HTR-8/SVneo (cell line): ENCODE data around the gene FUT4.

Experiments
- DNase-seq: peaks from one replicate; pipeline ENCODE4 v3.0.0; 2011; ENCODE audit warnings: low spot score, mixed read lengths; ENCODE audit not compliant: insufficient read length
- FAIRE-seq: peaks from 2 replicates; lab custom pipeline; 2011; peaks lifted over from hg19 to GRCh38; lab: Jason Lieb, UNC

The FUT4 gene

GRCh38 chr11:94595076-94595475 is 51.4 kb downstream of the FUT4 start:
- no peak for FAIRE-seq

GRCh38 chr11:94597896-94598295 is 54.2 kb downstream of the FUT4 start:
- FAIRE-seq = no peak
- DNase-seq = no peak

More at GRCh38 chr11:94595076-94595475, 51.4 kb downstream of the FUT4 start:
- no peak for DNase-seq
